ENCODE data around the gene ABCB6. TPM values are rescaled to one million over a fixed set of nuclear protein-coding genes. Genes with fewer than 3 reads are reported as not detected.
A peak's percentile ranks its signal among the peaks of the same experiment; 100 is the strongest.

Gene ABCB6
- total and polyA plus RNA-seq, 9 donors: 28.4 to 42.0 (median 33.2) TPM

- H3K4me1 ChIP-seq (ENCODE audit: control insufficient read depth, insufficient read depth, low read length): peaks cover 48% of the 10 kb centered on the region
- H3K36me3 ChIP-seq (ENCODE audit: control insufficient read depth, insufficient read depth, low read length): peaks cover 20% of the 10 kb centered on the region
- DNase-seq: peak; percentile 62
- no peaks in the 10 kb centered on the region for H3K9me3 ChIP-seq (replicated peaks; ENCODE audit: control insufficient read depth, low read depth, low read length)
- peaks cover 56% of the 10 kb centered on the region for H3K27me3 ChIP-seq (ENCODE audit: control insufficient read depth, insufficient read depth, low read length)
- H3K27ac ChIP-seq (ENCODE audit: low read length): peak within 1 kb of the TSS; percentile 84
- peak within 1 kb of the TSS; percentile 60 for H3K4me3 ChIP-seq (ENCODE audit: low read length)
- WGBS (ENCODE audit: insufficient coverage): under 1% methylated on average over 28 of the region's 49 CpGs
Observed at GRCh38 chr2:219252900-219253752, 34.4 kb upstream of the ABCB6 start, which contains the start of gene TUBA4B. Gene TUBA4B (plus strand): TSS chr2:219253243. CDS start chr2:219253408, 165 bp downstream.

GRCh38 chr2:219252570-219252899 lies 33.8 kb upstream of the ABCB6 start:
- Histone ChIP-seq H3K9me3 (replicated peaks; ENCODE audit: control insufficient read depth, low read depth, low read length) (no peaks in the 10 kb centered on the region), H3K36me3 (ENCODE audit: control insufficient read depth, insufficient read depth, low read length) (peaks cover 26% of the 10 kb centered on the region), H3K4me3 (ENCODE audit: low read length) (peak overlapping the region; percentile 60), H3K4me1 (ENCODE audit: control insufficient read depth, insufficient read depth, low read length) (peaks cover 48% of the 10 kb centered on the region), H3K27ac (ENCODE audit: low read length) (peak overlapping the region; percentile 84), H3K27me3 (ENCODE audit: control insufficient read depth, insufficient read depth, low read length) (peaks cover 53% of the 10 kb centered on the region)
- WGBS (ENCODE audit: insufficient coverage): 9% methylated on average over 5 of the region's 9 CpGs
- no peak for DNase-seq

- no peak for DNase-seq
- 20% methylated on average over 1 of the region's 5 CpGs for WGBS (ENCODE audit: insufficient coverage)
- H3K27me3 ChIP-seq (ENCODE audit: control insufficient read depth, insufficient read depth, low read length): peaks cover 52% of the 10 kb centered on the region
- peaks cover 48% of the 10 kb centered on the region for H3K4me1 ChIP-seq (ENCODE audit: control insufficient read depth, insufficient read depth, low read length)
- H3K4me3 ChIP-seq (ENCODE audit: low read length): peak overlapping the region; percentile 60
- H3K27ac ChIP-seq (ENCODE audit: low read length): peak overlapping the region; percentile 84
- H3K9me3 ChIP-seq (replicated peaks; ENCODE audit: control insufficient read depth, low read depth, low read length): no peaks in the 10 kb centered on the region
- H3K36me3 ChIP-seq (ENCODE audit: control insufficient read depth, insufficient read depth, low read length): peaks cover 29% of the 10 kb centered on the region
Observed at GRCh38 chr2:219252084-219252483, 33.3 kb upstream of the ABCB6 start.

GRCh38 chr2:219251656-219252055 lies 32.9 kb upstream of the ABCB6 start:
- Histone ChIP-seq H3K4me1 (ENCODE audit: control insufficient read depth, insufficient read depth, low read length) (peaks cover 48% of the 10 kb centered on the region), H3K27me3 (ENCODE audit: control insufficient read depth, insufficient read depth, low read length) (peaks cover 48% of the 10 kb centered on the region), H3K36me3 (ENCODE audit: control insufficient read depth, insufficient read depth, low read length) (peaks cover 29% of the 10 kb centered on the region), H3K27ac (ENCODE audit: low read length) (peak overlapping the region; percentile 84), H3K4me3 (ENCODE audit: low read length) (no peak overlapping the region), H3K9me3 (replicated peaks; ENCODE audit: control insufficient read depth, low read depth, low read length) (no peaks in the 10 kb centered on the region)
- DNase-seq: no peak
- WGBS (ENCODE audit: insufficient coverage): 85% methylated on average over 2 of the region's 6 CpGs

GRCh38 chr2:219250049-219250781 lies 31.5 kb upstream of the ABCB6 start:
- Histone ChIP-seq H3K9me3 (replicated peaks; ENCODE audit: control insufficient read depth, low read depth, low read length) (no peaks in the 10 kb centered on the region), H3K4me3 (ENCODE audit: low read length) (no peak overlapping the region), H3K27ac (ENCODE audit: low read length) (no peak overlapping the region), H3K27me3 (ENCODE audit: control insufficient read depth, insufficient read depth, low read length) (peaks cover 38% of the 10 kb centered on the region), H3K36me3 (ENCODE audit: control insufficient read depth, insufficient read depth, low read length) (peaks cover 29% of the 10 kb centered on the region), H3K4me1 (ENCODE audit: control insufficient read depth, insufficient read depth, low read length) (peaks cover 58% of the 10 kb centered on the region)
- 86% methylated on average over 20 of the region's 22 CpGs for WGBS (ENCODE audit: insufficient coverage)
- no peak for DNase-seq

- peaks cover 30% of the 10 kb centered on the region for H3K27me3 ChIP-seq (ENCODE audit: control insufficient read depth, insufficient read depth, low read length)
- DNase-seq: peak; percentile 53
- H3K4me1 ChIP-seq (ENCODE audit: control insufficient read depth, insufficient read depth, low read length): peaks cover 60% of the 10 kb centered on the region
- H3K27ac ChIP-seq (ENCODE audit: low read length): peak overlapping the region; percentile 72
- WGBS (ENCODE audit: insufficient coverage): 39% methylated on average over 5 of the region's 7 CpGs
- H3K36me3 ChIP-seq (ENCODE audit: control insufficient read depth, insufficient read depth, low read length): peaks cover 29% of the 10 kb centered on the region
- no peaks in the 10 kb centered on the region for H3K9me3 ChIP-seq (replicated peaks; ENCODE audit: control insufficient read depth, low read depth, low read length)
- no peak overlapping the region for H3K4me3 ChIP-seq (ENCODE audit: low read length)
Observed at GRCh38 chr2:219249203-219249980, 30.6 kb upstream of the ABCB6 start.

GRCh38 chr2:219248845-219249202 lies 30.1 kb upstream of the ABCB6 start:
- no peak overlapping the region for H3K4me3 ChIP-seq (ENCODE audit: low read length)
- peaks cover 24% of the 10 kb centered on the region for H3K27me3 ChIP-seq (ENCODE audit: control insufficient read depth, insufficient read depth, low read length)
- 70% methylated on average over 2 of the region's 2 CpGs for WGBS (ENCODE audit: insufficient coverage)
- peaks cover 29% of the 10 kb centered on the region for H3K36me3 ChIP-seq (ENCODE audit: control insufficient read depth, insufficient read depth, low read length)
- H3K9me3 ChIP-seq (replicated peaks; ENCODE audit: control insufficient read depth, low read depth, low read length): no peaks in the 10 kb centered on the region
- H3K4me1 ChIP-seq (ENCODE audit: control insufficient read depth, insufficient read depth, low read length): peaks cover 55% of the 10 kb centered on the region
- H3K27ac ChIP-seq (ENCODE audit: low read length): no peak overlapping the region
- no peak for DNase-seq

- H3K4me3 ChIP-seq (ENCODE audit: low read length): no peak overlapping the region
- no peaks in the 10 kb centered on the region for H3K9me3 ChIP-seq (replicated peaks; ENCODE audit: control insufficient read depth, low read depth, low read length)
- WGBS (ENCODE audit: insufficient coverage): 78% methylated on average over 8 of the region's 17 CpGs
- H3K36me3 ChIP-seq (ENCODE audit: control insufficient read depth, insufficient read depth, low read length): peaks cover 29% of the 10 kb centered on the region
- peaks cover 47% of the 10 kb centered on the region for H3K4me1 ChIP-seq (ENCODE audit: control insufficient read depth, insufficient read depth, low read length)
- no peak overlapping the region for H3K27ac ChIP-seq (ENCODE audit: low read length)
- DNase-seq: no peak
- peaks cover 16% of the 10 kb centered on the region for H3K27me3 ChIP-seq (ENCODE audit: control insufficient read depth, insufficient read depth, low read length)
Observed at GRCh38 chr2:219247678-219248642, 29.2 kb upstream of the ABCB6 start.

GRCh38 chr2:219246559-219246958 lies 27.8 kb upstream of the ABCB6 start:
- peaks cover 29% of the 10 kb centered on the region for H3K36me3 ChIP-seq (ENCODE audit: control insufficient read depth, insufficient read depth, low read length)
- WGBS (ENCODE audit: insufficient coverage): 100% methylated on average over 1 of the region's 10 CpGs
- H3K9me3 ChIP-seq (replicated peaks; ENCODE audit: control insufficient read depth, low read depth, low read length): no peaks in the 10 kb centered on the region
- peaks cover 35% of the 10 kb centered on the region for H3K4me1 ChIP-seq (ENCODE audit: control insufficient read depth, insufficient read depth, low read length)
- H3K27ac ChIP-seq (ENCODE audit: low read length): no peak overlapping the region
- no peak for DNase-seq
- H3K27me3 ChIP-seq (ENCODE audit: control insufficient read depth, insufficient read depth, low read length): peaks cover 2% of the 10 kb centered on the region
- no peak overlapping the region for H3K4me3 ChIP-seq (ENCODE audit: low read length)

Data from muscle of leg (tissue), 11 donors.